Jurkat, Clone E6-1 (cell line): ENCODE data around the gene LRP6.
A peak's percentile ranks its signal among the peaks of the same experiment; 100 is the strongest.

Experiments used
- DNase-seq: peaks from one replicate; pipeline ENCODE4 v3.0.0-alpha.2; 2011; ENCODE audit warnings: low read depth, low spot score
- H3K4me3 ChIP-seq: 2 replicates; pipeline ENCODE4 v1.5.1; 2011; ENCODE audit warnings: mild to moderate bottlenecking, low read length, control low read depth, moderate library complexity

Gene LRP6

GRCh38 chr12:12095021-12095420 lies 171.8 kb downstream of the LRP6 start:
- H3K4me3 ChIP-seq, result no peak overlapping the region
- DNase-seq, result no peak

- no peak for DNase-seq
- H3K4me3 ChIP-seq, result no peak overlapping the region
These were observed 172.4 kb downstream of the LRP6 start for GRCh38 chr12:12094481-12094880.

GRCh38 chr12:12091977-12092663 lies 174.7 kb downstream of the LRP6 start:
- DNase-seq, result no peak
- H3K4me3 ChIP-seq, result no peak overlapping the region

GRCh38 chr12:12091071-12091470 lies 175.8 kb downstream of the LRP6 start:
- no peak for DNase-seq
- H3K4me3 ChIP-seq, result no peak overlapping the region

- no peak overlapping the region for H3K4me3 ChIP-seq
- DNase-seq, result no peak
These were observed 178.1 kb downstream of the LRP6 start for GRCh38 chr12:12088761-12089160.

GRCh38 chr12:12088147-12088546 lies 178.7 kb downstream of the LRP6 start:
- H3K4me3 ChIP-seq, result no peak overlapping the region
- DNase-seq, result no peak

- no peak overlapping the region for H3K4me3 ChIP-seq
- DNase-seq, result no peak
These were observed 179.2 kb downstream of the LRP6 start for GRCh38 chr12:12087693-12088034.

GRCh38 chr12:12086973-12087692 lies 179.7 kb downstream of the LRP6 start:
- no peak overlapping the region for H3K4me3 ChIP-seq
- DNase-seq, result no peak

- H3K4me3 ChIP-seq, result no peak overlapping the region
- no peak for DNase-seq
These were observed 180.5 kb downstream of the LRP6 start for GRCh38 chr12:12086362-12086761.

- DNase-seq, result no peak
- no peak overlapping the region for H3K4me3 ChIP-seq
These were observed 183.2 kb downstream of the LRP6 start for GRCh38 chr12:12083688-12084087.

GRCh38 chr12:12081836-12082497 lies 184.9 kb downstream of the LRP6 start:
- peak; percentile 23 for DNase-seq
- no peak overlapping the region for H3K4me3 ChIP-seq

GRCh38 chr12:12079291-12079690 lies 187.6 kb downstream of the LRP6 start:
- H3K4me3 ChIP-seq, result no peak overlapping the region
- no peak for DNase-seq

- H3K4me3 ChIP-seq, result no peak overlapping the region
- DNase-seq, result no peak
These were observed 194.6 kb downstream of the LRP6 start for GRCh38 chr12:12072064-12072760.

- no peak within 1 kb of the TSS for H3K4me3 ChIP-seq
These were observed 195.9 kb downstream of the LRP6 start, which contains the start of gene BCL2L14 for GRCh38 chr12:12070674-12071656. Gene BCL2L14 (plus strand): TSS chr12:12070939. CDS start chr12:12079306, 8,367 bp downstream.

GRCh38 chr12:12069821-12070548 lies 196.9 kb downstream of the LRP6 start:
- DNase-seq, result no peak
- no peak overlapping the region for H3K4me3 ChIP-seq

More at GRCh38 chr12:12070674-12071656, 195.9 kb downstream of the LRP6 start, which contains the start of gene BCL2L14:
- no peak for DNase-seq

- DNase-seq, result no peak
- H3K4me3 ChIP-seq, result no peak overlapping the region
These were observed 198.1 kb downstream of the LRP6 start for GRCh38 chr12:12068751-12069150.
